GM18868 (cell line): Measurements from ENCODE around the gene TCERG1L.

Experiments used
- ATAC-seq: cut with Tn5 transposase; IDR thresholded peaks from one replicate; pipeline ENCODE4 v1.9.1; 2021; ENCODE audit warnings: mild to moderate bottlenecking, moderate library complexity; ENCODE audit not compliant: unreplicated experiment

TCERG1L gene

GRCh38 chr10:131231323-131231964, 80.1 kb downstream of the TCERG1L start:
- ATAC-seq: no peak

- no peak for ATAC-seq
These were observed 80.7 kb downstream of the TCERG1L start for GRCh38 chr10:131230641-131231322.

- ATAC-seq: no peak
These were observed 81.4 kb downstream of the TCERG1L start for GRCh38 chr10:131230166-131230565.

DNA sequence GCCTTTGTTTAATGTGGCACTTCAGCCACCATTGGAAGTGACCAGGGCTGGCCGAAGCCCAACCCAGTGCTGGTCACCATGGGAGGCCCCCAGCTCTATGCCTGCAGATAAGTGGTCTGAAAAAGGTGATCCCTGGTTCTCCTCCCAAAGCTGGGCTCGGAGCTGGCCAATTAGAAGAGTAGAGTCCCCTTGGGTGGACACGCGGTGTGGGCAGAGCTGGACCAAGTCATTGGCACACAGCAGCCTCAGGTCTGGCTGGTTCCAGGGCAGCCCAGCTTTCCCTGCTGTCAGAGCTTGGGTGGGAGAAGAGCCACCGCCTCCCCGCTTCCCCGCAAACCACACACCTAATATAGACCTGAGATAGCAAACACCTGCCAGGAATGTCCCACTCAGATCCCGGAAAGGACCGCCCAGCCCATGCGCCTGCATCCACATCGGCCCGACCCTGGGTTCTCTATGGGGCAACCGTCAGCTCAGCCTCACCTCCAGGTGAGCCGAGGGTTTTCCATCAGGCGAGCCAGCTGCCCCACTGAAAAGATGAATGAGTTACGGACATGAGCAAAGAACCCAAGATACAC, 84.3 kb downstream of the TCERG1L start:
- no peak for ATAC-seq

DNA sequence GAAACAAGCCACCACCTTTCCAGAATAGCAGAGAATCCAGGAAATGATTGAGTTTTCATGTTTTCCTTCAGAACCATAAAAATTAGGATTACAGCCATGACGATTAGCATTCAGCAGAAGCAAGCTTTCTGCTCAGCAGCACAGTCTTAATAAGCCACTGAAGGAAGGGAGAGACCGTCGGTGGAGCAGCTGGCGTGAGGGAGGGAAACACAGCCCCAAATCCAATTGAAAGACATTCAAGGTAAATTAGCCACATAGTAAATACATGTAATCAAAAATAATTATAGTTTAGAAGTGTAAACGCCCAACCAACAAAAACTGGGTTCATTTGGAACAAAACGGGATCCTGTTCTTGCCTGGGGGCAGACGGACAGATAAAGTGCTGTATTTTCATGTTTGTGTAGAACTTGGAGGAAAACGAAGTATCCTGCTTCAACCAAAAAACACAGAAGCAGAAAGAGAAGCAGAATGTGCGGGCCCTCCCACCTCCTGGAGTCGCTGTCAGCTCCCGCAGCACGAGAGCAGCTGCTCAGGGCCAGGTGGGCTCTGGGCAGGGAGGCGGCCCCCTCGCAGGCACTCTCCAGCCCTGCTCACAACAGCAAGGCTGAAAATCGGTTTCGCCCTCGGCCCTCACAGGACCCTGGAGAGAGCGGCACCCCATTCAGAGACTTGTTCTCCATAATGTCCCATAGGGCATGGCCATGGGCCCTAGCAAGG, 84.9 kb downstream of the TCERG1L start:
- no peak for ATAC-seq

- no peak for ATAC-seq
These were observed 87.4 kb downstream of the TCERG1L start for GRCh38 chr10:131224106-131224505.

DNA sequence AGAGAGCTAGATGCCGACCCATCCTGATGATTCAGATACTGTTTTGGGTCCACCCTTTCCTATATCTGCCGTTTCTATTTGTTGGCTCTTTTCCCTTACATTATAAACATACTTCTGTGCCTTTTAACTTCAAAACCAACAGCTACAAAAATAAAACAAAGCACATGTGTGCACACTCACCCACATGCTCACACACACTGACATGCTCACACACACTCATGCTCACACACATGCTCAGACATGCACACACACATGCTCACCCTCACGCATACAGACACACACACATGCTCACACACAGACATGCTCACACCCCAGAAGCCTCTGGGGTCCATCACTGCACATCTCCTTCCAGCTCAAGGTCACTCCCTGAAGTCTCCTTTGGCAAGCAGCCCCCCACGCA, 88.1 kb downstream of the TCERG1L start:
- no peak for ATAC-seq

GRCh38 chr10:131222986-131223385, 88.5 kb downstream of the TCERG1L start:
- no peak for ATAC-seq

- ATAC-seq: no peak
These were observed 89.8 kb downstream of the TCERG1L start for GRCh38 chr10:131221632-131222277.

- ATAC-seq: no peak
These were observed 90.8 kb downstream of the TCERG1L start for GRCh38 chr10:131220601-131221171.

- no peak for ATAC-seq
These were observed 91.5 kb downstream of the TCERG1L start for GRCh38 chr10:131219955-131220489.

GRCh38 chr10:131219584-131219886, 92.0 kb downstream of the TCERG1L start:
- ATAC-seq: no peak

DNA sequence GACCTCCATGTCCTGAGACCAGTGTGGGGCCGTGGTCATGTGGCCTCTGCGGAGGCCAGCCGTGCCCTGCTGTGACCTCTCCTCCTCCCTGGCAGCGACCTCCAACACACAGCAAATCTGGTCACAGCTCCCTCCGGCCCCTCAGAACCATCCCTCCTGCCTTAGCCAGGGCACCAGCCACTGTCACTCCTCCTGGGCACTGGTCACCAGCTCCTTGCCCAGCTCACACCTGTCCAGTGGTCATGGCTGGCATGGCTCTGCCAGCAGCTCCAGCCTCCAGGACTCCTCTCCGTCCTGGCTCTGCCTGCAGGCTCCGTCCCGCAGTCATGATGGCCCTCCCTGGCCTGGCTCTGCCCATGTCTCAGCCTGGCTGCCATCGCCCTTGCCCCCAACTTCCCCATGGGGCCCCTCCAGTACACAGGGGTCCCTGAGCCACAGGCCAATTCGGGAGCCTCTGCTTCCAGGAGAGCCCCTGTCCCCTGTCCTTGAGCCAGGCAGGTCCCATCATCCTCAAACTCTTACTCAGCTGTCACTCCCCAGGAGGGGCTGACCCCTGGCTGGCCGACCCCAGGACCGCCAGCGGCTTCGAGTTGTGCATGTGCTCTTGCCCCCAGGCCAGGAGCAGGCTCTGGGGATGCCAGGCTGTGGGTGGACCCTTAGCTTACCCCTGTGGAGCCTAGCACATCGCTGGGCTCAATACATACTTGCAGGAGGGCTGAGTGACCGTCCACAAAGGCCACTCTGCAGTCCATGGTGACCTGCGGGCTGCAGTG, 92.5 kb downstream of the TCERG1L start:
- no peak for ATAC-seq

- ATAC-seq: no peak
These were observed 94.8 kb downstream of the TCERG1L start for GRCh38 chr10:131216681-131217230.

- no peak for ATAC-seq
These were observed 95.7 kb downstream of the TCERG1L start for GRCh38 chr10:131215776-131216175.

DNA sequence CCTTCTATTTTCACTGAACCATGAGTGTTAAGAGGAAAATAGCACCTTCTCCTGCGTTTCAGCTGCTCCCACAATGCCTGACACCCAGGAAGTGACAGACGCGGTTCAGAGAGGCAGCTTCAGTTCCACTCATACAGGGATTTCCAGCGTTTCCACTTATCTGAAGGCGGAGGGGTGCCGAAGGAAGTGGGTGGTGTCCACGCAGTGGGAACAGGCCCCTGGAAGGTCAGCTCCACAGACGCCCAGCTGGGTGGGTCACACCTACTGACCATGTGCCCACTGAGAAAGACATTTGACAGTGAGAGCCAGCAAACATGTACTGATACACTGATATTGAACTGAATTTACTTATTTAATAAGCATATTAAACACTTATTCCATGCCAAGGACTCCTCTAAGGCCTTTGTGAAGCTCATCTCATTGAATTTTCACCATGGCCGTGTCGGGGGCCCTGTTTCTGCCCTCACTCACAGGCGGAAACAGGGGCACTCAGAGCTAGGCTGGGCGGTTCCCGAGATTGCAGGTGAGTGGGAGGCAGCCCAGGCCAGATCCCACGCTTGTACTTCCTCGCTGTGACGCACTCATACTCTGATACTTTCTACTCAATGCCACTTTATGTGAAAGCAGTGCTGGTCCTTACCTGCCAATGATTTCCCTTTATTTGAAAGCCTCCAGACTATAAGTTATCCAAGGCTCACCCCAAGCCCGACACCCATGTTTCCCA, 96.8 kb downstream of the TCERG1L start:
- no peak for ATAC-seq

DNA sequence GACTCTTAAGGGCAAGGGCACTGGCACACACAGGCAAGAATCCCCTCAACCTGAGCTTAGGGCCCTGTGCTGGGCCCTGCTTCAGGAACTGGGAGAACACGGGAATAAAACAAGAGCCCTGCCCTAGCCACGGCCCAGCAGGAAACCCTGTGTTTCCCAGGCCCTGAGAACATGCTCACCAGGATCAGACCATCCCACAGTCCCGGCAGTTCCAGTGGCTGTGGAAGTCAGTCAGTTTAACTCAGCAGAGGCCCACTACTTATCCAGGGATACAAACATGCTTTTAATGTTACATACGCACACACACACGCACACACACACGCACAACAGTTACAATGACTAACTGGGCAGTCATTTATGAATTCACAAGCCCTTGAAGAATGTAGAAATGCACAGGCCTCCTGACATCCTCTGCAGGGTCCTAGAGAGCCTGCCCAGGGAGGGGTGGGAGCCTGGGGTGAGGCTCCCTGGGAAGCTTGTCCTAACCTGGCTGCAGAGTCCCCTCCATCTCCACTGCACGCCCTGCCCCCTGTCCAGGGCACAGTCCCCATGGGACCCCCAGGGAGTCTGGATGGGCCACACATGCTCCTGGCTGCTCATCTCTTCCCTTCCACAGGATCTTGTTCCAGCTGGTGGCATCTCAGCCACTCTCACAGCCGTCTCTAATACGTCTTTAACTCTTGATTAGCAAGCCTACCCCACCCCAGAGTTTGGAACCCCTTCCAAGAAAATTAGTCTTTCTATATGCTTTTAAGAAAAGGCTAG, 97.6 kb downstream of the TCERG1L start:
- no peak for ATAC-seq

DNA sequence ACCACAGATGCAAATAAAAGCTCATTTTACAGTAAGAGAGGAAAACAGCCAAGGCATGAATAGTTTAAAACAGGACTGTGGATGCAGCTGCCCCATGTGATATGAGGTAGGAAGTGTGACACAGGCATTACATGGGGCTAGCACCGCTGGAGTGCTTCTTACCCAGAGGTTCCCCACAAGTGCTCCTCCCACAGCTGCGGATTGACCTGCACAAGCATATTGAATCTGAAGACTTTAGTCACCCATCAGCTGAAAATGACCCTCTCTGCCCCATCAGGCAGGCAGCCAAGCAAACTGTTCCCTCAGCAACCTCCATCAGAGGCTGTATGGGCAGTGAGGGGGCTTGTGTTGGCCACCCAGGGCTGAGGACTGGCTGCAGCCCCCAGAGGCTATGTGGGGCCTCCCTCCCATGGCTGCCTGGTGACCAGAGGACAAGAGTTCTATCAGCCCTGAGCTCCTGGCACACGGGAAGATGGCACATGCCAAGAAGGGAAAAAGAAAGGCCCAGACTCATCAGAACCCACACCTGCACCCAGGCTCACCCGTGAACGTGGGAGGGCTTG, 98.7 kb downstream of the TCERG1L start:
- ATAC-seq: no peak
